Stimulated activated naive CD4-positive, alpha-beta T cell (primary cell): Measurements from ENCODE around the gene CPSF7.
"Not testable (repeated sequence)": the region's sequence is repeated elsewhere in the genome, so short reads cannot be mapped to it uniquely, and the experiment has no call there.

ENCODE experiments used
- DNase-seq, 6 experiments: peaks; one replicate each; lab custom pipeline; 2025; lab: John Stamatoyannopoulos, UW

Gene CPSF7

GRCh38 chr11:61439615-61440014 lies 9.8 kb upstream of the CPSF7 start:
- no peak for DNase-seq

GRCh38 chr11:61437496-61437895 lies 7.7 kb upstream of the CPSF7 start:
- DNase-seq: no peak

DNA sequence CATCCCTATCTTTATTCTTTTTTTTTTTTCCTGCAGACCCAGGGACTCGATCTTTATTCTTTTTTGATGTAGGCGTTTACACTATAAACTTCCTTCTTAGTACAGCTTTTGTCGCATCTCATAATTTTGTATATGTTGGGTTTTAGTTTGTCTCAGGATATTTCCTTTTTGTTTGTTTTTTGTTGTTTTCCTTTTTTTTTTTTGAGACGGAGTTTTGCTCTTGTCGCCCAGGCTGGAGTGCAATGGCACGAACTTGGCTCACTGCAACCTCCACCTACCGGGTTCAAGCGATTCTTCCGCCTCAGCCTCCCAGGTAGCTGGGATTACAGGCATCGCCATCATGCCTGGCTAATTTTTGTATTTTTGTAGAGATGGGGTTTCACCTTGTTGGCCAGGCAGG lies 1.1 kb upstream of the CPSF7 start:
- DNase-seq: not testable (repeated sequence)

DNA sequence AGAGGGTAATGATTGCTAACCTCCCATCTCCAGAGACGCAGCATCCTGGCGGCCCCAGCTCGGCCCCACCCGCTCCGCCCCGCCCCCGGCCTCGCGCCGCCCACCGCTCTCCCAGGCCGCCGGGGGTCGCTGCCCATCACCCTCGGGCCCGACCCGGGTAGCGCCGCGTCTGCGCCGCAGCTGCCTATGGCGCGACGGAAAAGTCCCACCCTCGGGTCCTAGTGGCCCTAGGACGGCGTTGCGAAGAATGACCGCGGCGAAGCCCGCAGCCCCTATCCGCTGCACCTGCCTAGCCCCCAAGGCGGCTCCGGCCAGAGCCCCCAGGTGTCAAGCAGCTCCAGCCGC lies 457 bp downstream of the CPSF7 start:
- DNase-seq: peak in 5 of 6 experiments; percentile 54 to 82 (median 68)

GRCh38 chr11:61425367-61426131 lies 4.2 kb downstream of the CPSF7 start:
- DNase-seq: no peak

DNA sequence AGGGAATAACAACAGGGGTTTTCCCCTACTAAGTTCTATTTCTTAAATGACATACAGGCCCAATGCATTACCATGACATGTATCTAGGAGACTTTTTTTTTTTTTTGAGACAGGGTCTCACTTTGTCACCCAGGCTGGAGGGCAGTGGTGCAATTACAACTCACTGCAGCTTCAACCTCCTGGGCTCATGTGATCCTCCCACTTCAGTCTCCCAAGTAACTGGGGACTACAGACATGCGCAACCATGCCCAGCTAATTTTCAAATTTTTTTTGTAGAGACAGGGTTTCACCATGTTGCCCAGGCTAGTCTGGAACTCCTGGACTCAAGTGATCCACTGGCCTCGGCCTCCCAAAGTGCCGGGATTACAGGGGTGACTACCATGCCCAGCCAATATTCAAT lies 7.5 kb downstream of the CPSF7 start:
- no peak for DNase-seq

DNA sequence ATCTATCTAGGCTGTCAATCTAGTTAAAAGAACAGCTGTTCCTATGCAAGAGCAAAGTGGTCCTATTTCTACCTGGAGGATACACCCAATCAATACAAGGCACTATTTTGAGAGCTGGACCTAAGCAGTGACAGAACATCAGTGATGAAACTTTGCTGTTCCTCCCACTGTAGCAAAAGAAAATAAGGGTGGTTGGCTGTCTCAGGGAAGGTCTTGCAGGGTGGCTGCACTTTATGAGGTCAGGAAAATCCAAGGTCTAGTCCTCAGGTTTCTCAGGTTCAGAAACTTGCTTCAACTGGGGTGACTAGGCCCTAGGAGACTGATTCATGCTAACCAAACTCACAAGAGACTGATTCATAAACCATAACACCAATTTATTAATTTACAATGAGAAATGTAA lies 11.6 kb downstream of the CPSF7 start:
- DNase-seq: no peak

DNA sequence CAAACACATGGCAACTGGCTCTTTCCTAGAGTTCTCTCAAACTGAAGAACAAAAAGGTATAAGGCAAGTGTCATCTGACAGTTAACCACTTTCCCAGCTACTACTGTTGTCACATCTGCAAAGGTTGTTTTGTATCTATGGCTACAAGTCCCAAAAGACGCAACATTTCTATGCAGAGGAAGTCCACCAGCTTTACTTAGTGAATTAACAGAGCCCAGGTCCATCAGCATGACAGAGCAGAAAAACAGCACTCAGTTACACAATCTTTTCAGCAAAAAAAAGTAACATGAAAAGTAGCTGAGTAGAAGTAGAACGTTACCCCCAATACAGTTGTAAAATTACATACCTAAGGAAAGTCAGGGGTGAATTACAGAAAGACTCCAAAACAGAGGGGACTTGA lies 12.1 kb downstream of the CPSF7 start:
- no peak for DNase-seq

- DNase-seq: no peak
These were observed 12.8 kb downstream of the CPSF7 start for GRCh38 chr11:61416941-61417340.

DNA sequence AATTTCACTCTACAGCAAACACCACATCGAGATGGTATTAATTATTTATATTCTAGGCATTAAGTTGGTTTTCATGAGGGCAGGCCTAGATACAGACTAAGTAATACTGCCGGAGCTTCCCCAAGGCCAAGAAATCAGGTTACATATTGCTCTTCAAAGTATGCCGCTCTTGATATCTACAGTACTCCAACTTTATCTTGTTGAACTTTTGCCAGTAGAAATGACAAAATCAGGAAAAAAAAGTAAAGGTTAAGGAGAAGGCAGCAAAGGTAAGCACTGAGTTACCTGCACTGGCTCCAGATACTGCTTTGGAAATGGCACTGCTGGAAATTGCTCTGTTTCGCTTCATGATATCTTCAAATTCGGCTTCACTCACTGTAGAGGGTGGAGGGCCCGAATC lies 14.4 kb downstream of the CPSF7 start:
- DNase-seq: no peak

GRCh38 chr11:61414547-61414946 lies 15.2 kb downstream of the CPSF7 start:
- DNase-seq: no peak

DNA sequence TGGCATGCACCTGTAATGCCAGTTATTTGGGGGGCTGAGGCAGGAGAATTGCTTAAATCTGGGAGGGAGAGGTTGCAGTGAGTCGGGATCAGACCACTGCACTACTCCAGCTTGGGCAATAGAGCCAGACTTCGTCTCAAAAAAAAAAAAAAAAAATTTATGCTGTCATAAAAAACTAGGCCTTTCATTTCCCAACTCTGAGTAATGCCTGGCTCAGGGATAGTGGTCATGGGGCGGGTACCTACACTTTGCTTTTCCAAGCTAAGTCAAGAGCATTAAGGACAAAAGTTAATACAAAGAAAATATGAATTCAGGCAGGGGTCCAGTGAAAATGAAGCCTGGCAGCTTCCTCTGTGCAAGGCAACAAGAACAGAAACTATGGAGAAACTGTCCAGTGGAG lies 16.3 kb downstream of the CPSF7 start:
- DNase-seq: no peak

- no peak for DNase-seq
These were observed 18.2 kb downstream of the CPSF7 start for GRCh38 chr11:61411589-61411988.

DNA sequence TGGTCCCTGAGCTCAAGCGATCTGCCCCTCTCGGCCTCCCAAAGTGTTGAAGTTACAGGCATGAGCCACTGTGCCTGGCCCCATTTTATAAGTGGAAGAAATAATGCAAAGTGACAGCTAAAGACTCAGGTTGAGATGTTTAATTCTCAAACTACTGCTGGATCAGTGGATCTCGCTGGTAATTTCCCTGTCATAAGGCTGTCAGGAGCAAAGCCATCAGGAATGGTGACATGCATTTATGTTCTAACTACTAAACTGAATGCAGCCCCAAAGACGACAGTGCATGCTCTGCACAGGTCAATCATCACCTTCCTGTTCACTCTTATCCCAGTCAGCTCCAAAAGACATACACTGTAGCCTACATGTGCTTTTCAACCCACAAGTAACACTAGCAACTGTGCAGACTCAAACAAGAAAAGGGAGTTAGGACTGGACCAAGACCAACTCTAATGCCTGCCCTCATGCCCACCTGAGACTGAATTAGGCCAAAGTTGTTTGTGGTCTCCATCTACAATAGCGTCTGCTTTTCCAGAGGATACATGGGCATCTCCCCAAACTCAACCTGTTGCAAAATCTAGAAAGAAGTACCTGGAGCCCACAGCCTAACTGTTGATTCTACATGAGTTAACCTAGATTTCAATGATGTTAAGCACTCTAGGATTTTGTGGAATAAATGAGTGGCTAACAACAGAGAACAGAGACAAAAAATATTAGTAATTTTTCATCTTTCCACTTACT lies 22.6 kb downstream of the CPSF7 start:
- DNase-seq: no peak

DNA sequence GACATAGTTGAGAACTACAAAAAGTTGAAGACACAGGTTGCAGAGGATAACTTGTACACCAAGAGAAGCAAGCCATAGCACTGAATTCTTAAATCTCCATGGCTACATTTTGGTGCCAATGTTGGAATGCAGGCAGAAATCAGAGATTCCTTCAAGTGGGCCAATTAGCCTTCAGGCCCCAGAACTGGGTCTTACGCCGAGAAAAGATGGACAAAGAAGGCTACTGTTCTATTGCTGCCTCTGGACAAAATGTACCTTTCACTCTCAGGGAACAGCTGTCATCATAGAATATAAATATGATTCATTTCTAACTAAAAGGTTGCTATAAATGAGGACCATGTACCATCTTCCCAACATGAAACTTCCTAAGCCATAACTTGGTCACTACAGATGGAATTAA lies 23.7 kb downstream of the CPSF7 start:
- DNase-seq: no peak

GRCh38 chr11:61404641-61405040 lies 25.1 kb downstream of the CPSF7 start:
- DNase-seq: no peak

DNA sequence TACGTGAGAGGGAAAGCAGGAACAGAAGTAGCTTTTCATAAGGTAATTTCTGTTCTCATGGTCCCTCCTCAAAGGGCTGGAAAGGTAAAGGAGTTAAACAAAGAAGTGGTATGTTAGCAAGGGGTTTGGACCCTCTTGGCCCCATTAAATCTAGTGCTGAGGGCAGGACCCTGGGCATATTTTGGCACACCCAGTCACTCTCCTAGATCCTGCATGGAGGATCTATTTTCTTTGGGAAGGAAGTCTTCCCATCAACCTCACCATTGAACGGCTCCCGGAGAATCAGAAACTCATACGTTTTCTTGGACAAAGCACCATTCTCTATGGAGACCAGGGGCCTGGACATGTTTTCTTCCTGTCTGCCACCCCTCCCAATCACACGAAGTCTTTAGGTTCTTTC lies 25.7 kb downstream of the CPSF7 start:
- DNase-seq: no peak

GRCh38 chr11:61403658-61404057 lies 26.1 kb downstream of the CPSF7 start:
- DNase-seq: no peak

DNA sequence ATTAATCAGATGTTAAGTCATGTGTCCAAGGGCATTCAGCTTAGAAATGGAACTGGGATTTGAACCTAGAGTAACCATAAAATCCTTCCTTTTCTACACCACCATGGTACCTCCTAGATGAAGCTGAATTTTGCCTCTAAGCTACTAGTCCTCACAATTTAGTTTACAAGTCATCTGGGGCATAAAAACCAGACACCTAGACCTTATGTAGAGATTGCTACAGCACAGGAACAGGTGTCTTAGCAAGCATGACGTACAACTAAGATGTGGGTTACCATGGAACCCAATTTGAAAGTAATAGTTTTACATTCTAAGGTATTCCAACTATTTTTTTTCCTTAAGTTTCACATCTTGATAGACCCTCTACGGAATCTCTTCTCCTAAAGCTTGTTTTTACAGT lies 28.2 kb downstream of the CPSF7 start:
- DNase-seq: no peak

GRCh38 chr11:61401173-61401572 lies 28.6 kb downstream of the CPSF7 start:
- DNase-seq: no peak

GRCh38 chr11:61392981-61393595 lies 36.7 kb downstream of the CPSF7 start:
- DNase-seq: peak in 5 of 6 experiments; percentile 2 to 40 (median 16)

DNA sequence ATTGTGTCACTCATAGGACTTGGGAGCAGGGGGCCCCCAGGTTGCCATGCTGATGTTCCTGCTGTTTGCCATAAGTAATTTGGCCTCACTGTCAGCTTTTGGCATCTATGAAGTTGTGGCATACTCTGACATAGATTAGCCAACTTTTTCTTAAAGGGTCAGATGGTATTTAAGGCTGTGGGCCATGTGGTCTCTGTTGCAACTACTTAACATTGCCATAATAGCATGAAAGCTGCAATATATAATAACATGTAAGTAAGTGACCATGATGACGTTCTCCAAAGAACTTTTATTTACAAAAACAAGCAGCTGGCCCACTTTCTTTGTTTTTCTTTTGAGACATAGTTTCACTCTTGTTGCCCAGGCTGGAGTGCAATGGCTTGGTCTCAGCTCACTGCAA lies 39.6 kb downstream of the CPSF7 start:
- DNase-seq: no peak
